H1 (cell line): ENCODE measurements around the gene FAM50A. TPM values are rescaled to one million over a fixed set of nuclear protein-coding genes. Genes with fewer than 3 reads are reported as not detected.

Experiments
- CTCF ChIA-PET: fragments of 300-600 bp; sonication (Branson Sonifier 250); formaldehyde crosslinking; loops from one replicate; lab custom pipeline; 2021; ENCODE audit not compliant: partially characterized antibody; lab: Charles Lee
- POLR2A ChIA-PET: fragments of 300-600 bp; sonication (Branson Sonifier 250); formaldehyde crosslinking; loops from one replicate; lab custom pipeline; 2021; ENCODE audit warnings: inconsistent platforms; ENCODE audit not compliant: partially characterized antibody; lab: Charles Lee
- DNase-seq, 2 experiments: peaks; one replicate each; pipeline versions ENCODE4 v3.0.0 to v3.0.0-alpha.2; 2010 to 2022; ENCODE audit warnings: low spot score in 2 of 2, low read depth in 1 of 2, mixed read lengths in 1 of 2
- FAIRE-seq: peaks from 2 replicates; lab custom pipeline; 2011; peaks lifted over from hg19 to GRCh38; lab: Jason Lieb, UNC
- H2AFZ ChIP-seq: 2 replicates; pipeline ENCODE4 v1.8.1; 2012; ENCODE audit warnings: low read length, inconsistent platforms
- H2AK5ac ChIP-seq: 2 replicates; pipeline ENCODE4 v1.6.1; 2013; ENCODE audit warnings: low read depth, low read length
- H2BK120ac ChIP-seq: replicated peaks from 2 replicates; pipeline ENCODE3; 2013; ENCODE audit warnings: low read depth, low read length, inconsistent platforms
- H2BK12ac ChIP-seq: 2 replicates; pipeline ENCODE4 v1.6.1; 2013; ENCODE audit warnings: low read depth, low read length
- H2BK15ac ChIP-seq: 2 replicates; pipeline ENCODE4 v1.6.1; 2013; ENCODE audit warnings: low read length
- H2BK20ac ChIP-seq: 2 replicates; pipeline ENCODE4 v1.6.1; 2013; ENCODE audit warnings: low read length
- H2BK5ac ChIP-seq: 2 replicates; pipeline ENCODE4 v1.6.1; 2013; ENCODE audit warnings: low read depth, low read length
- H3K14ac ChIP-seq: 2 replicates; pipeline ENCODE4 v1.6.1; 2013; ENCODE audit warnings: inconsistent platforms; ENCODE audit not compliant: insufficient read length
- H3K18ac ChIP-seq: 2 replicates; pipeline ENCODE4 v1.6.1; 2013; ENCODE audit warnings: low read length; ENCODE audit errors: extremely low read depth
- H3K23ac ChIP-seq: 2 replicates; pipeline ENCODE4 v1.6.1; 2013; ENCODE audit warnings: inconsistent platforms; ENCODE audit not compliant: insufficient read length
- H3K23me2 ChIP-seq: 2 replicates; pipeline ENCODE4 v1.6.1; 2013; ENCODE audit warnings: low read depth, low read length
- H3K27ac ChIP-seq: 2 replicates; pipeline ENCODE4 v1.6.1; 2011; ENCODE audit warnings: low read depth, low read length, inconsistent platforms
- H3K27me3 ChIP-seq, 4 experiments: replicated peaks in 1 of 4; 1 replicate in 1 of 4; 2 replicates in 3 of 4; pipeline versions ENCODE4 v1.6.1 to v1.8.1; 2011 to 2013; ENCODE audit warnings: low read length in 3 of 4, mild to moderate bottlenecking in 3 of 4, inconsistent platforms in 2 of 4, mixed read lengths in 2 of 4, moderate library complexity in 1 of 4; ENCODE audit not compliant: control insufficient read depth in 3 of 4, insufficient read depth in 3 of 4; ENCODE audit errors: extremely low read depth in 1 of 4
- H3K36me3 ChIP-seq, 4 experiments: 2 replicates each; pipeline versions ENCODE4 v1.6.1 to v1.8.1; 2011 to 2013; ENCODE audit warnings: mild to moderate bottlenecking in 4 of 4, low read length in 3 of 4, moderate library complexity in 2 of 4, control low read depth in 1 of 4, inconsistent platforms in 1 of 4; ENCODE audit not compliant: insufficient read depth in 4 of 4, control insufficient read depth in 2 of 4
- H3K4ac ChIP-seq: replicated peaks from 2 replicates; pipeline ENCODE3; 2013; ENCODE audit warnings: low read length, low read depth, mixed read lengths, inconsistent platforms; ENCODE audit not compliant: insufficient read length
- H3K4me1 ChIP-seq, 4 experiments: replicated peaks in 1 of 4; 1 replicate in 1 of 4; 2 replicates in 3 of 4; pipeline versions ENCODE4 v1.6.1 to v1.8.1; 2011 to 2013; ENCODE audit warnings: low read length in 3 of 4, inconsistent platforms in 2 of 4, mixed read lengths in 1 of 4; ENCODE audit not compliant: insufficient read depth in 4 of 4, control insufficient read depth in 3 of 4
- H3K4me2 ChIP-seq, 2 experiments: 2 replicates each; pipeline versions ENCODE4 v1.6.1 to v1.8.1; 2011 to 2013; ENCODE audit warnings: low read depth in 2 of 2, low read length in 2 of 2, control low read depth in 1 of 2, inconsistent platforms in 1 of 2, mild to moderate bottlenecking in 1 of 2; ENCODE audit not compliant: insufficient read depth in 1 of 2
- H3K4me3 ChIP-seq, 4 experiments: fragments of 200-600, 300-600 bp in 1 of 4; sonication (generic), shearing (Covaris generic), sonication (Bioruptor Twin) in 1 of 4; 2 replicates each; pipeline versions ENCODE4 v1.5.1 to v1.8.1; 2011 to 2016; ENCODE audit warnings: low read length in 4 of 4, low read depth in 3 of 4, control low read depth in 2 of 4, inconsistent platforms in 2 of 4, mild to moderate bottlenecking in 2 of 4, mixed read lengths in 1 of 4, moderate library complexity in 1 of 4; ENCODE audit not compliant: insufficient read depth in 2 of 4; ENCODE audit errors: extremely low read depth in 1 of 4
- H3K56ac ChIP-seq: replicated peaks from 2 replicates; pipeline ENCODE3; 2013; ENCODE audit warnings: low read depth, mild to moderate bottlenecking, mixed read lengths, low read length, inconsistent platforms; ENCODE audit not compliant: insufficient read length
- H3K79me1 ChIP-seq: 2 replicates; pipeline ENCODE4 v1.6.1; 2013; ENCODE audit warnings: low read depth, low read length, control low read depth
- H3K79me2 ChIP-seq, 2 experiments: 2 replicates each; pipeline versions ENCODE4 v1.6.1 to v1.8.1; 2012 to 2013; ENCODE audit warnings: low read length in 2 of 2, mild to moderate bottlenecking in 2 of 2, inconsistent platforms in 1 of 2; ENCODE audit not compliant: insufficient read depth in 2 of 2, control insufficient read depth in 1 of 2
- H3K9ac ChIP-seq, 4 experiments: replicated peaks in 1 of 4; 1 replicate in 1 of 4; 2 replicates in 3 of 4; pipeline versions ENCODE4 v1.6.1 to v1.8.1; 2011 to 2013; ENCODE audit warnings: low read depth in 3 of 4, low read length in 3 of 4, control low read depth in 2 of 4, mild to moderate bottlenecking in 2 of 4, moderate library complexity in 2 of 4, inconsistent platforms in 1 of 4; ENCODE audit errors: extremely low read depth in 1 of 4
- H3K9me3 ChIP-seq, 2 experiments: 2 replicates each; pipeline versions ENCODE4 v1.6.1 to v1.8.1; 2012 to 2013; ENCODE audit warnings: mild to moderate bottlenecking in 2 of 2, moderate library complexity in 2 of 2, control low read depth in 1 of 2, inconsistent platforms in 1 of 2, low read depth in 1 of 2, low read length in 1 of 2, mixed read lengths in 1 of 2; ENCODE audit not compliant: insufficient read depth in 2 of 2
- H4K20me1 ChIP-seq, 2 experiments: replicated peaks in 1 of 2; 2 replicates each; pipeline versions ENCODE3 to v1.8.1; 2011 to 2013; ENCODE audit warnings: inconsistent platforms in 2 of 2, low read length in 2 of 2, mild to moderate bottlenecking in 1 of 2; ENCODE audit not compliant: insufficient read depth in 2 of 2, control insufficient read depth in 1 of 2
- H4K5ac ChIP-seq: 2 replicates; pipeline ENCODE4 v1.6.1; 2013; ENCODE audit warnings: low read length, low read depth, mixed read lengths, inconsistent platforms; ENCODE audit not compliant: insufficient read length
- H4K8ac ChIP-seq: 2 replicates; pipeline ENCODE4 v1.8.0; 2013; ENCODE audit warnings: mild to moderate bottlenecking, moderate library complexity, low read length, inconsistent platforms; ENCODE audit not compliant: insufficient read depth; ENCODE audit errors: extremely low read depth
- H4K91ac ChIP-seq: replicated peaks from 2 replicates; pipeline ENCODE3; 2013; ENCODE audit warnings: low read length, mixed read lengths, inconsistent platforms; ENCODE audit not compliant: insufficient read length
- BACH1 ChIP-seq: IDR thresholded peaks from 2 replicates; pipeline ENCODE4 v1.6.1; 2012; ENCODE audit warnings: low read length, improper control_type of control experiment
- BCL11A ChIP-seq, 2 experiments: IDR thresholded peaks; one replicate each; pipeline ENCODE4 v1.6.1; 2011; ENCODE audit warnings: low read depth in 2 of 2, low read length in 2 of 2, mild to moderate bottlenecking in 2 of 2
- EZH2 ChIP-seq: fragments of 200-600 bp; sonication (generic); IDR thresholded peaks from 2 replicates; pipeline ENCODE4 v1.7.1; 2012; ENCODE audit warnings: low read depth, mild to moderate bottlenecking, moderate library complexity, low read length, inconsistent platforms; ENCODE audit not compliant: severe bottlenecking
- FOSL1 ChIP-seq: IDR thresholded peaks from 2 replicates; pipeline ENCODE4 v1.6.1; 2011; ENCODE audit warnings: mild to moderate bottlenecking, low read depth, low read length, moderate library complexity; ENCODE audit not compliant: insufficient read depth
- HDAC2 ChIP-seq, 2 experiments: fragments of 300-600 bp in 1 of 2; sonication (generic) in 1 of 2; IDR thresholded peaks; 2 replicates each; pipeline ENCODE4 v1.6.1; 2011 to 2012; ENCODE audit warnings: low read depth in 2 of 2, low read length in 2 of 2, mild to moderate bottlenecking in 2 of 2, moderate library complexity in 2 of 2, borderline replicate concordance in 1 of 2, inconsistent platforms in 1 of 2
- JUND ChIP-seq: IDR thresholded peaks from 2 replicates; pipeline ENCODE4 v1.6.1; 2011; ENCODE audit warnings: mild to moderate bottlenecking, improper control_type of control experiment, low read length
- NRF1 ChIP-seq: IDR thresholded peaks from 2 replicates; pipeline ENCODE4 v1.6.1; 2011; ENCODE audit warnings: mild to moderate bottlenecking, low read depth, low read length, improper control_type of control experiment
- PHF8 ChIP-seq: fragments of 200-600 bp; sonication (generic); conservative IDR thresholded peaks from 2 replicates; pipeline ENCODE4 v1.7.1; 2012; ENCODE audit warnings: low read depth, mild to moderate bottlenecking, inconsistent platforms, low read length, moderate library complexity
- TAF1 ChIP-seq: IDR thresholded peaks from 2 replicates; pipeline ENCODE4 v1.6.1; 2011; ENCODE audit warnings: mild to moderate bottlenecking, low read depth, low read length
- TAF7 ChIP-seq: optimal IDR thresholded peaks from 2 replicates; pipeline ENCODE3; 2011; ENCODE audit warnings: low read depth, mild to moderate bottlenecking, inconsistent platforms, low read length, moderate library complexity, borderline replicate concordance
- TBP ChIP-seq: IDR thresholded peaks from 2 replicates; pipeline ENCODE4 v1.6.1; 2011; ENCODE audit warnings: low read depth, low read length, improper control_type of control experiment
- WGBS, 2 experiments: shearing (Covaris generic) in 1 of 2; methylation state at CpG; one replicate each; pipeline versions ENCODE4 v1.1.6 to v1.1.7; 2013 to 2015; ENCODE audit warnings: low lambda C conversion rate in 2 of 2, mixed read lengths in 2 of 2, inconsistent platforms in 1 of 2, low coverage in 1 of 2, missing lambda C conversion rate in 1 of 2; ENCODE audit not compliant: insufficient replicate concordance in 2 of 2, insufficient coverage in 1 of 2, insufficient read length in 1 of 2; ENCODE audit errors: extremely low coverage in 1 of 2, missing lambda C conversion rate in 1 of 2; 5-methylcytosine and 5-hydroxymethylcytosine counted together
- polyA plus RNA-seq, 7 experiments: library from polyadenylated mRNA; depleted of rRNA in 3 of 7; stranded (reverse) in 5 of 7; unstranded in 2 of 7; fragments of >200 nt in 5 of 7; fragments of 200-250 nt in 2 of 7; gene quantifications; 1 replicate in 5 of 7; 2 replicates in 1 of 7; 4 replicates in 1 of 7; pipeline versions ENCODE4 v1.2.1 to v1.2.3, GENCODE V29; 2011 to 2013; ENCODE audit warnings: missing spikeins in 2 of 7, mixed read lengths in 2 of 7
- total RNA-seq: library from RNA; stranded (reverse); fragmentation: NEBNext Ultra II Directional; extraction: Animal tissue kit (Norgen Biotek cat#: 25700); gene quantifications from 2 replicates; pipeline ENCODE4 v1.2.1, GENCODE V29; 2021
- TF ChIP-seq, protein P1 (sequence below): IDR thresholded peaks from 2 replicates; pipeline ENCODE4 v1.6.1; 2012; ENCODE audit warnings: low read length, inconsistent platforms

The FAM50A gene
- total and polyA plus RNA-seq, 2 of the 8 experiments (the other 6 are each of a cell fraction or from before 2014, with no cell fraction given): 30.7 to 48.7 TPM

DNA sequence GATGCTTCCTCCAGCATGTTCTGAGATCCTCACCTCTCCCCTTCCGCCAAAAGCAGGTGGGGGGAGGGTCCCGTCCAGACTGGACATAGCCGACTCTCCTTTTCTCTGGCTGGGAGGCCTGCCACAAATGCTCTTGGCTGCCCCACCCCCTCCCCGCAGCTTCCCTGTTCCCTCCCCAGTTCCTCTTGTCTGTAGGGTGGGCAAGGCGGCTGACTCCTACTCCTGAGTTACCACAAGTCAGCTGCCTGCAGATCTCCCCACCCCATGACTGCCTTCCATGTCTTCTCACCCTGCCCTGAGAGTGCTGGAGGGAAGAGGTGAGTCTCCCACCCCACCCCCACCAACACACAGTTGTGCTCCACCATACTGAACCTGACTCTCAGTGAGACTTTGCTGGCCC lies 12.6 kb upstream of the FAM50A start:
- no peak overlapping the region for H3K4me3 ChIP-seq
- H4K8ac ChIP-seq: no peak overlapping the region
- DNase-seq (no peak), FAIRE-seq (no peak)
- H3K23me2 ChIP-seq: peaks cover 4% of the 10 kb centered on the region; the same call in 1 of the 2 replicates
- no peak overlapping the region for H2AK5ac ChIP-seq
- peaks cover 0 to 14% (median 7%) of the 10 kb centered on the region in 4 experiments; a peak in 5 of 8 replicates for H3K36me3 ChIP-seq
- POLR2A ChIA-PET: interaction anchor here (1.3 to 2.0 kb wide), 2 partner anchors 15 to 34 kb away, joined by 4 to 7 read pairs; partner anchors contain the start of gene RPL10
- H2BK15ac ChIP-seq: no peak overlapping the region
- H3K79me2 ChIP-seq: peaks cover 3 to 9% of the 10 kb centered on the region in 2 experiments; a peak in 2 of 4 replicates
- H3K9me3 ChIP-seq: no peaks in the 10 kb centered on the region
- no peak overlapping the region for H3K9ac ChIP-seq
- H3K56ac ChIP-seq: no peak overlapping the region
- no peak overlapping the region for H2BK12ac ChIP-seq
- H3K4me1 ChIP-seq: no peaks in the 10 kb centered on the region
- H3K4me2 ChIP-seq: no peak overlapping the region
- no peaks in the 10 kb centered on the region for H3K27me3 ChIP-seq
- H3K23ac ChIP-seq: no peak overlapping the region
- no peak overlapping the region for H3K27ac ChIP-seq
- no peak overlapping the region for H3K14ac ChIP-seq
- H2BK5ac ChIP-seq: no peak overlapping the region
- no peaks in the 10 kb centered on the region for H3K79me1 ChIP-seq
- peaks cover 0 to 4% of the 10 kb centered on the region in 2 experiments for H4K20me1 ChIP-seq
- no peak overlapping the region for H2BK120ac ChIP-seq
- CTCF ChIA-PET: interaction anchor here (0.6 to 1.9 kb wide), 3 partner anchors 18 to 77 kb away, joined by 3 to 7 read pairs (median 3); no protein-coding TSS in a partner anchor
- H3K18ac ChIP-seq: no peak overlapping the region
- no peak overlapping the region for H2BK20ac ChIP-seq
- H3K4ac ChIP-seq: no peak overlapping the region
- H2AFZ ChIP-seq: no peak overlapping the region
- WGBS, 2 experiments: no CpG with 5 or more reads among the region's 5 CpGs
- H4K5ac ChIP-seq: no peak overlapping the region
- no peak overlapping the region for H4K91ac ChIP-seq
- TF ChIP-seq FOSL1 (no peak), BCL11A (IDR thresholded peaks at IDR 0.05; ENCODE audit: low read depth in 2 of 2, low read length in 2 of 2) (no peak), TBP (no peak), TAF1 (no peak), TAF7 (no peak), EZH2 (no peak), HDAC2 (IDR thresholded peaks at IDR 0.05; ENCODE audit: borderline replicate concordance in 1 of 2, low read depth in 2 of 2, low read length in 2 of 2) (no peak), JUND (no peak), BACH1 (no peak), NRF1 (no peak), PHF8 (no peak)
- TF ChIP-seq, protein P1, sequence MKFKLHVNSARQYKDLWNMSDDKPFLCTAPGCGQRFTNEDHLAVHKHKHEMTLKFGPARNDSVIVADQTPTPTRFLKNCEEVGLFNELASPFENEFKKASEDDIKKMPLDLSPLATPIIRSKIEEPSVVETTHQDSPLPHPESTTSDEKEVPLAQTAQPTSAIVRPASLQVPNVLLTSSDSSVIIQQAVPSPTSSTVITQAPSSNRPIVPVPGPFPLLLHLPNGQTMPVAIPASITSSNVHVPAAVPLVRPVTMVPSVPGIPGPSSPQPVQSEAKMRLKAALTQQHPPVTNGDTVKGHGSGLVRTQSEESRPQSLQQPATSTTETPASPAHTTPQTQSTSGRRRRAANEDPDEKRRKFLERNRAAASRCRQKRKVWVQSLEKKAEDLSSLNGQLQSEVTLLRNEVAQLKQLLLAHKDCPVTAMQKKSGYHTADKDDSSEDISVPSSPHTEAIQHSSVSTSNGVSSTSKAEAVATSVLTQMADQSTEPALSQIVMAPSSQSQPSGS: no peak
